Mammary microvascular endothelial cell (primary cell): ENCODE results near the gene ZNF256. TPM values are rescaled to one million over a fixed set of nuclear protein-coding genes. Genes with fewer than 3 reads are reported as not detected.

Experiments used
- total RNA-seq: library from RNA; depleted of rRNA; stranded (reverse); fragments of >200 nt; gene quantifications from 2 replicates; pipeline ENCODE4 v1.2.3, GENCODE V29; 2015

Gene ZNF256
- 1.7 and 3.0 TPM in 2 replicates for total RNA-seq

GRCh38 chr19:57947419-57948134, at the start of gene ZNF256:
ZNF256 (minus strand) TSS chr19:57947706; CDS start chr19:57947474, 232 bp downstream.

GRCh38 chr19:57974434-57974833, 26.9 kb upstream of the ZNF256 start, which contains the start of gene C19orf18:
C19orf18 (minus strand) TSS chr19:57974534; CDS start chr19:57974432, 102 bp downstream.

GRCh38 chr19:57934820-57935665, 12.5 kb downstream of the ZNF256 start, which contains the start of gene ZNF418:
ZNF418 (minus strand) TSS chr19:57935402; CDS start chr19:57933822, 1,580 bp downstream.

GRCh38 chr19:57916168-57916995, 31.1 kb downstream of the ZNF256 start, which contains the start of gene ZNF417:
ZNF417 (minus strand) TSS chr19:57916592; CDS start chr19:57916411, 181 bp downstream.

Other genes with a start within 250 kb of the ZNF256 start
- 0.33 and 0.34 TPM in 2 replicates for gene ZNF154, start 238.5 kb downstream of the ZNF256 start, total RNA-seq
- 2.6 and 3.1 TPM in 2 replicates for gene ZNF671, start 220.1 kb downstream of the ZNF256 start, total RNA-seq
- 7.9 and 14.7 TPM in 2 replicates for gene ZNF776, start 200.9 kb downstream of the ZNF256 start, total RNA-seq
- 4.8 and 5.1 TPM in 2 replicates for gene ZNF586, start 178.0 kb downstream of the ZNF256 start, total RNA-seq
- gene ZNF552, start 132.8 kb downstream of the ZNF256 start, total RNA-seq, result 4.7 and 7.6 TPM in 2 replicates
- 10.1 TPM in 2 replicates for gene ZNF587B, start 117.4 kb downstream of the ZNF256 start, total RNA-seq
- 10.1 and 13.0 TPM in 2 replicates for gene ZNF587, start 97.8 kb downstream of the ZNF256 start, total RNA-seq
- gene ZNF814, start 58.7 kb downstream of the ZNF256 start, total RNA-seq, result 4.9 and 6.5 TPM in 2 replicates
- 3.1 and 5.5 TPM in 2 replicates for gene ZNF417, start 31.1 kb downstream of the ZNF256 start, total RNA-seq
- 0.40 and 2.2 TPM in 2 replicates for gene ZNF418, start 12.3 kb downstream of the ZNF256 start, total RNA-seq
- gene C19orf18, start 26.8 kb upstream of the ZNF256 start, total RNA-seq, result 0.13 TPM in 1 of 2 replicates, not detected in the other
- gene ZNF606, start 55.1 kb upstream of the ZNF256 start, total RNA-seq, result 5.5 and 11.5 TPM in 2 replicates
- not detected in 2 replicates for gene ZSCAN1, start 86.3 kb upstream of the ZNF256 start, total RNA-seq
- 0.93 and 0.94 TPM in 2 replicates for gene ZNF135, start 111.6 kb upstream of the ZNF256 start, total RNA-seq
- gene ZSCAN18, start 150.5 kb upstream of the ZNF256 start, total RNA-seq, result 19.2 and 20.1 TPM in 2 replicates
- gene ZNF329, start 203.1 kb upstream of the ZNF256 start, total RNA-seq, result 5.6 and 5.7 TPM in 2 replicates
- gene ZNF274, start 235.4 kb upstream of the ZNF256 start, total RNA-seq, result 16.3 and 16.8 TPM in 2 replicates